A673 (cell line): ENCODE measurements around the gene ANKRD9. TPM values are rescaled to one million over a fixed set of nuclear protein-coding genes. Genes with fewer than 3 reads are reported as not detected.

Source experiments
- BruUV-seq: library from RNA; stranded (reverse); fragments of 400-500 nt; replicated peaks from 2 replicates; lab custom pipeline; 2021; lab: Mats Ljungman, UMichigan
- CTCF ChIA-PET: fragments of 300-600 bp; sonication (Branson Sonifier 250); formaldehyde crosslinking; loops from one replicate; lab custom pipeline; 2022; ENCODE audit warnings: antibody characterized with exemption; lab: Charles Lee
- POLR2A ChIA-PET: fragments of 300-600 bp; sonication (Branson Sonifier 250); formaldehyde crosslinking; loops from one replicate; lab custom pipeline; 2022; ENCODE audit warnings: antibody characterized with exemption; ENCODE audit not compliant: low non-redundant PET; lab: Charles Lee
- DNase-seq: peaks from one replicate; pipeline ENCODE4 v3.0.0-alpha.2; 2015; ENCODE audit warnings: low spot score
- H3K27ac ChIP-seq: fragments of 200-600 bp; sonication (generic); 2 replicates; pipeline ENCODE4 v1.5.1; 2016; ENCODE audit warnings: mixed run types, low read depth, mild to moderate bottlenecking, mixed read lengths, antibody characterized with exemption, low read length; ENCODE audit not compliant: poor library complexity, severe bottlenecking
- H3K27me3 ChIP-seq: fragments of 200-600 bp; sonication (generic); replicated peaks from 2 replicates; pipeline ENCODE4 v1.6.1; 2017; ENCODE audit warnings: mixed run types, low read depth, mild to moderate bottlenecking, mixed read lengths, antibody characterized with exemption, low read length; ENCODE audit not compliant: insufficient read depth, poor library complexity
- H3K36me3 ChIP-seq: fragments of 200-600 bp; sonication (generic); 2 replicates; pipeline ENCODE4 v1.6.1; 2016; ENCODE audit warnings: mixed run types, mild to moderate bottlenecking, mixed read lengths, antibody characterized with exemption, low read length; ENCODE audit not compliant: insufficient read depth, poor library complexity, severe bottlenecking
- H3K4me1 ChIP-seq: fragments of 200-600 bp; sonication (generic); 2 replicates; pipeline ENCODE4 v1.6.1; 2017; ENCODE audit warnings: mixed run types, mild to moderate bottlenecking, mixed read lengths, antibody characterized with exemption, low read length; ENCODE audit not compliant: insufficient read depth, poor library complexity, severe bottlenecking
- H3K4me3 ChIP-seq: fragments of 200-600 bp; sonication (generic); 2 replicates; pipeline ENCODE4 v1.5.1; 2016; ENCODE audit warnings: low read depth, mixed run types, mild to moderate bottlenecking, mixed read lengths, low read length; ENCODE audit not compliant: poor library complexity, severe bottlenecking
- H3K9me3 ChIP-seq: fragments of 200-600 bp; sonication (generic); 2 replicates; pipeline ENCODE4 v1.6.1; 2016; ENCODE audit warnings: mixed run types, low read depth, mild to moderate bottlenecking, mixed read lengths, antibody characterized with exemption, low read length; ENCODE audit not compliant: poor library complexity, severe bottlenecking
- CTCF ChIP-seq: fragments of 300-800, 200-600 bp; sonication (generic); conservative IDR thresholded peaks from 2 replicates; pipeline ENCODE4 v1.5.1; 2017; ENCODE audit warnings: low read depth, mild to moderate bottlenecking, antibody characterized with exemption, low read length, moderate library complexity, mixed read lengths
- EZH2 ChIP-seq: fragments of 200-600 bp; sonication (generic); IDR thresholded peaks from 2 replicates; pipeline ENCODE4 v1.6.1; 2017; ENCODE audit warnings: borderline replicate concordance, low read depth, mild to moderate bottlenecking, mixed read lengths, antibody characterized with exemption, low read length; ENCODE audit not compliant: poor library complexity, severe bottlenecking
- intact Hi-C: fragments of 100-400 bp; cut with micrococcal nuclease; formaldehyde crosslinking; loops from one replicate; pipeline ENCODE4 v1.10.0; 2022; ENCODE audit not compliant: unreplicated experiment
- total RNA-seq: library from RNA; stranded (reverse); gene quantifications from 2 replicates; pipeline ENCODE4 v1.2.3, GENCODE V29; 2021

The ANKRD9 gene
- total RNA-seq, 1 experiment from 2014 or later = 28.0 TPM

GRCh38 chr14:102502571-102502970, 7.0 kb downstream of the ANKRD9 start:
- intact Hi-C loops = no loop called here
- CTCF ChIA-PET = no interaction called here
- Histone ChIP-seq H3K36me3 (peaks cover 13% of the 10 kb centered on the region), H3K9me3 (no peaks in the 10 kb centered on the region), H3K4me3 (no peak overlapping the region), H3K4me1 (no peaks in the 10 kb centered on the region), H3K27me3 (no peaks in the 10 kb centered on the region), H3K27ac (no peak overlapping the region)
- no TSS peak for BruUV-seq
- POLR2A ChIA-PET = no interaction called here
- TF ChIP-seq EZH2 = no peak
- TF ChIP-seq CTCF = no peak
- no peak for DNase-seq

GRCh38 chr14:102501751-102502315, 7.7 kb downstream of the ANKRD9 start:
- H3K9me3 ChIP-seq = no peaks in the 10 kb centered on the region
- H3K36me3 ChIP-seq = peaks cover 13% of the 10 kb centered on the region
- TF ChIP-seq CTCF (peak; percentile 40), EZH2 (no peak)
- ChIA-PET POLR2A (no interaction called here), CTCF (no interaction called here)
- no peak overlapping the region for H3K4me3 ChIP-seq
- no peaks in the 10 kb centered on the region for H3K4me1 ChIP-seq
- no peak overlapping the region for H3K27ac ChIP-seq
- intact Hi-C loops = no loop called here
- no peaks in the 10 kb centered on the region for H3K27me3 ChIP-seq
- TSS peak; percentile 38 for BruUV-seq
- DNase-seq = no peak

GRCh38 chr14:102500713-102501112, 8.9 kb downstream of the ANKRD9 start:
- ChIA-PET POLR2A (no interaction called here), CTCF (no interaction called here)
- intact Hi-C loops = no loop called here
- Histone ChIP-seq H3K27ac (peak overlapping the region; percentile 24), H3K4me3 (no peak overlapping the region), H3K36me3 (peaks cover 1% of the 10 kb centered on the region), H3K4me1 (no peaks in the 10 kb centered on the region), H3K27me3 (no peaks in the 10 kb centered on the region), H3K9me3 (no peaks in the 10 kb centered on the region)
- no TSS peak for BruUV-seq
- no peak for DNase-seq
- TF ChIP-seq EZH2 = no peak
- TF ChIP-seq CTCF = no peak
